NCI-H2196 treated with DMSO at 0.1 percent for 48 hours (cell line): Measurements from ENCODE around the gene SMAD1.
"Not testable (repeated sequence)": the region's sequence is repeated elsewhere in the genome, so short reads cannot be mapped to it uniquely, and the experiment has no call there.

Experiments used
- DNase-seq: peaks from one replicate; lab custom pipeline; 2025; ENCODE audit not compliant: unreplicated experiment; lab: John Stamatoyannopoulos, UW

Gene SMAD1

GRCh38 chr4:145525291-145525740 is 43.7 kb downstream of the SMAD1 start:
- DNase-seq = no peak

DNA sequence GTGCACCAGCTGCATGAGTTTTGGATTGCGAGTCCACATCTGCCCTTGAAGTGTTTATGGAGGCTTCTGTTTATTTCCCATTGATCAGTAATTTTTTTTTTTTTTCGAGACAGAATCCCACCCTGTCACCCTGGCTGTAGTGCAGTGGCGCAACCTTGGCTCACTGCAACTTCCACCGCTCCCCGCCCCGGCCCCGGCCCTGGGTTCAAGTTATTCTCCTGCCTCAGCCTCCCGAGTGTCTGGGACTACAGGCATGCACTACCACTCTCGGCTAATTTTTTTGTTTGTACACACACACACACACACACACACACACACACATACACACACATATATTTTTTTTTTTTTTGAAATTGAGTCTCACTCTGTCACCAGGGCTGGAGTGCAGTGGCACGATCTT is 46.1 kb downstream of the SMAD1 start:
- no peak for DNase-seq

DNA sequence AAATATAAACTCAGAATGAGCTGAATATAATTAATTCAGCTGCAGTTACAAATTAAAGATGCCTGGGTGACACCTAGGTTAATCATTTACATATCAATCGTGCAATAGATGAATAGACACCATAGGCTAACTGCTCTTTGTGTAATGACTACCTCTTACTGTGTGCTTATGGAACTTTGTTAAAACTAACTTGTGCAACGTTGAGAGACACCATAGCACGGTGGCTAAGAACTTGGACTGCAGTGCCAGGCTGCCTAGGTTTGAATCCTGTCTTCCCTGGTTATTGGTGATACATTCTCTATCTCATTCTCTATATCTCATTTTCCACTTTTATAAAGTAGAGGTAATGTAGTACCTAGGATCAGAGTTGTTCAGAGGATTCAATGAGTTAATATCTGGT is 46.9 kb downstream of the SMAD1 start:
- no peak for DNase-seq

DNA sequence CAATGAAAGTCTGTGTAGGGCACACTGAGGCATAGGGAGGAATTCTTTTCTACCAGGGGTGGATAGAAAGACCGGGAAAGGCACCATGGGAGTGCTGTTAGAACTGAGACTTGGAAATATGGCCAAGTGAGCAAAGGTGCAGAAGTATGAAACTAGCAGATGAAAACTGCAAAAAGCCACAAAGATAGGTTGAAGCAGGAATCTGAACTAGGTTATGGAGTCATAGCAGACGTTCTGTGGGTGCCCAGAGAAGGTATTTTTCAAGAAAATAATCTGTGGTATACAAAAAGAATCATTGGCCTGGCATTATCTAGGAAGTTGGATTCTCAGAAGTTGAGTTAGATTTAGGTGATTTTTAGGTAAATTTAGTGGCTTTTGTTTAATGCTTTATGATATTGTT is 48.5 kb downstream of the SMAD1 start:
- no peak for DNase-seq

DNA sequence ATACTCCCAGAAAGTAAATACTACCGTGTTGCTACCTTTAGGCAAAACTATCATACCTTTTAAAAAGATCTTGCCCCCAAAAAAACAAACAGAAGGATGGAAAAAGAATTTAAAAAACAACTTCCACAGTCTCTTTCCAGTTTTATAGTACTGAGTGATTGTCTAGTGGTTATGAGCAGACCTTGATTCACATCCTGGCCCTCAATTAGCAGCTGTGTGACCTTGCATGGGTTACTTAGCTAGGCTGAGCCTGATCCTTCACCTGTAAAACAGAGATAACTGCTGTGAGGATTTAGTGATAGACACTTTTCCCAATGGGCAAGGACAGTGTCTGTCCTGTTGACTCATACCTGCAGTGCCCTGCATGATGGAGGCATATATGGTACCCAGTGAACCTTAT is 49.0 kb downstream of the SMAD1 start:
- DNase-seq = no peak

GRCh38 chr4:145531223-145531622 is 49.6 kb downstream of the SMAD1 start:
- DNase-seq = no peak

- no peak for DNase-seq
Observed at GRCh38 chr4:145531859-145532258, 50.2 kb downstream of the SMAD1 start.

GRCh38 chr4:145533001-145533400 is 51.3 kb downstream of the SMAD1 start:
- no peak for DNase-seq

- DNase-seq = not testable (repeated sequence)
Observed at GRCh38 chr4:145533415-145533814, 51.8 kb downstream of the SMAD1 start.

DNA sequence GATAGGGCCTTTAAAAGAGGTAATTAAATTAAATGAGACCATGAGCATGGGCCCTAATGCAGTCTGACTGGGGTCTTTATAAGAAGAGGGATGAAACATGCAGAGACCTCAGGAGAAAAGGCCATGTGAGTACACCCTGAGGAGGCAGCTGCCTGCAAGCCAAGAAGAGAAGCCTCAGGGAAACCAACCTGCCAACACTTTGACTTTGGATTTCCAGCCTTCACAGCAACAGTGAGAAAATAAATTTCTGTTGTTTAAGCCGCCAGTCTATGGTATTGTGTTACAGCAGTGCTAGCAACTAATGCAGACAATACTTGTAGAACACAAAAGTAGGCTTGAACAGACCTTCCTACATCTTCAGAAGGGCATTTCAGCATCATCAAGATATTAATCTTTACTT is 52.3 kb downstream of the SMAD1 start:
- no peak for DNase-seq

GRCh38 chr4:145535202-145535601 is 53.5 kb downstream of the SMAD1 start:
- no peak for DNase-seq

DNA sequence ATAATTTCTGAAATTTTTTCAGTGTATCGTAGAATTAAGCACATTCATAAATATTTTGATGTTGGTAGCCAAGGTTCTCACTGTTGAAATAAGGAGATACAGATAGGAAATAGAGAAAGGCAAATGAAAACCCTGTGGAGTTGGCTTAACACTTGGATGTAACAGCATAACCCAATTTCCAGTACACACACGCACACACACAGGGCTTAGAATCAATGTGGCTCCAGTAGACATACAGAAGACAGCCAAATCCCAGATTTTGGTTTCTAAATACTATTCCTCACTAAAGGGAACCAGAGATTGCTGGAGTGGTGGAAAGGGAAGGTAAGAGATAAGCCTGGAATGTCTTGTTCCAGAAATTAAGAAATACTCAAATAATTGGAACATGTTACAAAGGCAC is 54.4 kb downstream of the SMAD1 start:
- DNase-seq = no peak

- DNase-seq = no peak
Observed at GRCh38 chr4:145538596-145538995, 56.9 kb downstream of the SMAD1 start.

- no peak for DNase-seq
Observed at GRCh38 chr4:145539671-145540070, 58.0 kb downstream of the SMAD1 start.

DNA sequence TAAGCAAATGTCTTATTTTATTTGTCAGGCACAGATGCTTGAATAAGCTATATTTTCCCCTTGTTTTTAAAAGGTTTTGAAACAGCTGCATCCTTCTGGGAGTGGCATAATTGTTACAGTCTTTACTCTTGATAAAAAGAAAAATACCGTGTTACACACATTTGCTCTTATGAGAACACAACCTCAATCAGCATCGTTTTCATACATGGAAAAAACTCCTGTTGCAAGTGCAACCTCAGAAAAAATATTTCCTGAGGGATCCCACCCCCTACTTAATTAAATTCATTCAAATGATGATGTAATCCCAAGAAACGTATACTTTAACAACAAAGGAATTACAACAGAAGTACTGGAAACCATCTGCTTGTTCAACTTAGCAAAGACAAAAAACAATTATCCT is 58.6 kb downstream of the SMAD1 start:
- no peak for DNase-seq

GRCh38 chr4:145541346-145541745 is 59.7 kb downstream of the SMAD1 start:
- DNase-seq = no peak

- no peak for DNase-seq
Observed at GRCh38 chr4:145545031-145545430, 63.4 kb downstream of the SMAD1 start.

DNA sequence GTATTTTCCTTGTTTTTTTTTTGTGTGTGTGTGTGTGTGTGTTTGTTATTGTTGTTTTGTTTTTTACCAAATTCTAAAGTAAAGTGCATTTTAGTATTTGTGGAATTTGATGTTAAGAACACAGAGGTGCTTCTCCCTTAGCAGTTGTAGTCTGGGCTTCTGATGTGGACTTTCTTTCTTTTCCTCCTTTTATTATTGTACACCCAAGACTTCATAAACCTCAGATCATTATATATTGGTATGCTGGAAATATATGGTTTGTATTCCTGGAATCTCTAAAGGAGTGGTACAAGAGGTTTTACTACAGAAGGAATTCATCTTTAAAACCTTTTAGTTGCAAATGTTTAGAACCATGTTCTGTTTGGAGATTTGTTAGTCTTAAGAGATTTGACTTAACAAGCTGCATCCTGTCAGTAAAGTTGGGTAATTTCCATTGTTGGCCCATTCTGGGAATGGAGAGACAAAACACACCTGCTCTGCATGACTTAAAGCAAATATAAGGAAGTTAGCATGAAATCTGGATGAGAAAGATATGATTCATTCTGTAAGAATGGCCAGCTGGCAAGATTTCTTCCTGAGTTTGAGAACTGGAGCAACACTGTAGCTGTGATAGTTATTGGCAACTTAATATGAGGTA is 64.0 kb downstream of the SMAD1 start:
- DNase-seq = no peak

DNA sequence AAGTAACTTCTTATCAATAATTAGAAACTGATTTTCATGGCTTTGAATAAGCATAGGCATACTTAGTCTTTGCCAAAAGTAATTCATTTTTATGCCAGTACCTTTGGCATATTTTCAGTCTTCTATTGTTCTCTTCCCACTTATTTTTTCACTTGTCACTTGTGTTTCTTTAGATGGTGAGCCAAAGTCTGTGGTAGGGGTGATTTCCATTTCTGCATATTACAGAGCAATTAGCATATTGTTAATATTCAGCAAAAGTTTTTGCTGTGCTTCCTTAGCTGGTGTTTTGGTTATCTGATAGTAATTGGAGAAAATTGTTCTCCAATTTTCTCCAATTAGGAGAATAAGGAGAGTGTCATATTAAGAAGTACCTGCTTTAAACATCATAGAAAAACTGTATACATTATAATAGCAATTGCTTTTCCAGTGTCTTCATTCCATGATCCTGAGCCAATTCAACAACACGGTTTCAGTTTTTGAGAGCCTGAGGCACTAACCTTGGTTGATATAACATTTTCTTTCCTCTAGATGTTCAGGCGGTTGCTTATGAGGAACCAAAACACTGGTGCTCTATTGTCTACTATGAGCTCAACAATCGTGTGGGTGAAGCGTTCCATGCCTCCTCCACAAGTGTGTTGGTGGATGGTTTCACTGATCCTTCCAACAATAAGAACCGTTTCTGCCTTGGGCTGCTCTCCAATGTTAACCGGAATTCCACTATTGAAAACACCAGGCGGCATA is 64.7 kb downstream of the SMAD1 start:
- DNase-seq = no peak

DNA sequence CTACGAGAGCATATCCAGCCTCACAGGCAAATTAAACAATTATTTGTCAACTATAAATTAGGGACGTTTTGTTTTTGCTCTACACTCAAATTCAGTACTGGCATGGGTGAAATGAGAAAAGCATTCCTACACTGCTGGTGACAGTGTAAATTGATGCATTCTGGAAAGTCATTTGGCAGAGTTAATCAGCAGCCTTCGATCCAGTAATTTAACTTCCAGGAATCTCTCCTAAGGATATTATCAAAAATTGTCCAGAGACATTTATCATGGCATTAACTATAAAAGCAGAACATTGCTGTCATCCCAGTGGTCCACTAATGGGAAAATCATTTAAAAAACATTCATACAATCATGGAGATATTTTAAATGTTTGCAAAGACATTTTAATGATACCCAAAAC is 70.0 kb downstream of the SMAD1 start:
- DNase-seq = no peak

DNA sequence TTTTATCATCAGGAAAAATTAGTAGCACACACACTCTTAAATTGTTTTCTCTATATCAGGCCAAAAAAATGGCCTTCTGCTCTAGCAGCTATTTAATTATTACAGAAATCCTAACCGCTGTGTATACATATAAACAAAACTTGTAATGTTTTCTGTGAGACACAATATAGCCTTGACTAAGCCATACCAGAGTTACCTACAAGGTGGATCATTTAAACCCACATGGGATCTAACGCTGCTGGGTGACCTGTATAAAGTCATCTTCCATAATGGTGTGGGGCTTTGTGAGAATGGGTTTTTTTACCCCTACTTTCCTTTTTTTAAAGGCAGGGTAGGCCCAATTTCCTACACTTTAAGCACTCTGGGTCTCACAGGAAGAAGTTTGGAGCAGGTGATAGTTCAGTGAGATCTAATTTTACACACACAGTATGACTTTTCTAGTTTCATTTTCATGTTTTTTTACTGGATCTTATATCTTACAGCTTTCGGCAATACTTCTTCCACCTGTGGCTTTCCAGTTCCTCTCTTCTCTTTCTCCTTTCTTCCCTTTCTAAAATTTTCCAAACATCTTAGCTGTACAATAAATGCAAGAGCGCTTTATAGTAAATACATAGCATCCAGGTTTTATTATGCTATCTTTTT is 70.6 kb downstream of the SMAD1 start:
- no peak for DNase-seq

DNA sequence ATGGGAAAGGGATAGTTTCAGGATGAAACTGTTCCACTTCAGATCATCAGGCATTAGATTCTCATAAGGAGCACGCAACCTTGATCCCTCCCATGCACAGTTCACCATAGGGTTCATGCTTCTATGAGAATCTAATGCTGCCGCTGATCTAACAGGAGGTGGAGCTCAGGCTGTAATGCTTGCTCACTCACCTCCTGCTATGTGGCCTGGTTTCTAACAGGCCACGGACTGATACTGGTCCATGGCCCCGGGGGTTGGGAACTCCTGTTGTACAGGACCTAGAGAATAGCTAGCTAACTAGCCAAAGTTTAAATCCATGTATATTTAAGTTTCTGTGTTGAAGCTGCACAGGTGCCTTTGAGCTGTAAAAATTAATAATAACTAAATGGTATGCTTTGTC is 71.7 kb downstream of the SMAD1 start:
- no peak for DNase-seq
